ENCODE measurements around the gene TENM4. TPM values are rescaled to one million over a fixed set of nuclear protein-coding genes. Genes with fewer than 3 reads are reported as not detected.
A peak's percentile ranks its signal among the peaks of the same experiment; 100 is the strongest.

Gene TENM4
- total RNA-seq, 1 experiment from 2014 or later, result 9.9 TPM

DNA sequence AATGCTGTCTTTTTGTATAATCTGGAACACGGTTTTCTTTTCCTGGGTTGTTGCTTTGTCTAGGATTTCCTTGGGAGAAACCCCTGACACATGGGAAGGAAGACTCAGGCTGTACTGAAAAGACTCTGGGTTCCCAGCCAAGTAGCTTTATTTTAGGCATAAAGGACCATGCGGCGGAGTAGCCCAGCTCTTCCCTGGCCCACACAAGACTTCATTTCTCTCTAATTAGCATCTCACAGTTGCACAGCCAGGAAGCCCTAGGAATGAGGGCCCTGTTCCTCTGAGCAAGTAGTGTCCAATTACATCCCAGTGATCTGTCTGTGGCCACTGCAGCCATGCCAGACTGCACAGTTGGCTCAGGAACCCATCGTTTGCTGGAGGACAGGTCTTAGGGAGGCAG lies 319.5 kb downstream of the TENM4 start:
- CTCF ChIA-PET, result interaction anchor here (1.4 kb wide), 1 partner anchor 21 kb away, joined by 4 read pairs; no protein-coding TSS in a partner anchor
- intact Hi-C loops (cut with micrococcal nuclease), result no loop called here
- no peak overlapping the region for H3K27ac Mint-ChIP-seq (ENCODE audit: low read depth, unreplicated experiment)

DNA sequence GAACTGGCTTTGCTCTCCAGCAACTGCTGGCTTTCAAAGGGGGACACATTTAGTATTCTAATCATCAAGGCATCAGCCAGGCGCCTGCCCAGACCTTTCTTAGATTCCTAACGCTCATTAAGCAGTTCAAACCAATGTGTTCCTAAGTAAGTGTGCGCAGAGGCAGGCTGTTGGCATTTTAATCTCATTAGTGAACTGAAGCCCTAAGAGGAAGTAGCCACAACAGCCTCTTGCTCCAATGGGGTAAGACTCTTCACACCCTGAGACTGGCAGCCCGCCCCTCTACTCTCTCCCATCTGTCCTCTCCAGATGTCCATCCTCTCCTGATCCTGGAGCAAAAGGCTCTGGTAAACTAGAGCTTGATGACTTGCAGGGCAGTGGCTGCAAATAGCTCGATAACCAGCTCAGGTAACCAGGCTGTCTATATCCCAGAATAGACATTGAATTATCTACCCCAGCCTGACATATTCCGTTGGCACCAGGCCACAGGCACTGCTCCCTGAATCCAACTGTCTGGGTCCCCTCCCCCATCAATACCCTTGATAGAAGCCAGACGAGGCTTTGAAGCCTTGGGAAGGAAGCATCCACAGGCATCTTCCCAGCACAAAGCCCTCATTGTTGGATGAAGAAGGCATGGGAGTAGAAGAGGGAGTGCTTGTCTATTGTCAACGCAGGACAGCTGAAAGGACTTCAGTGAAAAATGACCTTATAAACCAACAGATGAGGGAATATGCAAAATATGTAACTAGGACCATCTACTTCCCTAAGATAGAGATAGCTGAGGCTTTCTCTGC lies 321.1 kb downstream of the TENM4 start:
- TF ChIP-seq, protein P1, sequence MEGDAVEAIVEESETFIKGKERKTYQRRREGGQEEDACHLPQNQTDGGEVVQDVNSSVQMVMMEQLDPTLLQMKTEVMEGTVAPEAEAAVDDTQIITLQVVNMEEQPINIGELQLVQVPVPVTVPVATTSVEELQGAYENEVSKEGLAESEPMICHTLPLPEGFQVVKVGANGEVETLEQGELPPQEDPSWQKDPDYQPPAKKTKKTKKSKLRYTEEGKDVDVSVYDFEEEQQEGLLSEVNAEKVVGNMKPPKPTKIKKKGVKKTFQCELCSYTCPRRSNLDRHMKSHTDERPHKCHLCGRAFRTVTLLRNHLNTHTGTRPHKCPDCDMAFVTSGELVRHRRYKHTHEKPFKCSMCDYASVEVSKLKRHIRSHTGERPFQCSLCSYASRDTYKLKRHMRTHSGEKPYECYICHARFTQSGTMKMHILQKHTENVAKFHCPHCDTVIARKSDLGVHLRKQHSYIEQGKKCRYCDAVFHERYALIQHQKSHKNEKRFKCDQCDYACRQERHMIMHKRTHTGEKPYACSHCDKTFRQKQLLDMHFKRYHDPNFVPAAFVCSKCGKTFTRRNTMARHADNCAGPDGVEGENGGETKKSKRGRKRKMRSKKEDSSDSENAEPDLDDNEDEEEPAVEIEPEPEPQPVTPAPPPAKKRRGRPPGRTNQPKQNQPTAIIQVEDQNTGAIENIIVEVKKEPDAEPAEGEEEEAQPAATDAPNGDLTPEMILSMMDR (IDR thresholded peaks at IDR 0.05; ENCODE audit: unreplicated experiment), result no peak
- H3K27me3 Mint-ChIP-seq (ENCODE audit: insufficient read depth, unreplicated experiment), result no peaks in the 10 kb centered on the region
- H3K9me3 Mint-ChIP-seq (ENCODE audit: unreplicated experiment), result no peaks in the 10 kb centered on the region
- no peak overlapping the region for H3K27ac Mint-ChIP-seq (ENCODE audit: low read depth, unreplicated experiment)
- no peaks in the 10 kb centered on the region for H3K36me3 Mint-ChIP-seq (ENCODE audit: insufficient read depth, unreplicated experiment)
- intact Hi-C loops (cut with micrococcal nuclease), result no loop called here
- ChIA-PET POLR2A (no interaction called here), CTCF (no interaction called here)
- no TSS peak for BruUV-seq (replicated peaks)
- DNase-seq (ENCODE audit: unreplicated experiment), result no peak
- H3K4me3 Mint-ChIP-seq (ENCODE audit: unreplicated experiment), result no peak overlapping the region
- H3K4me1 Mint-ChIP-seq (ENCODE audit: insufficient read depth, unreplicated experiment), result no peaks in the 10 kb centered on the region

More for the DNA sequence above, 319.5 kb downstream of the TENM4 start:
- TF ChIP-seq, protein P1 (IDR thresholded peaks at IDR 0.05; ENCODE audit: unreplicated experiment), result no peak
- BruUV-seq (replicated peaks), result no TSS peak
- POLR2A ChIA-PET, result interaction anchor here (1.5 kb wide), 1 partner anchor 11 kb away, joined by 3 read pairs; no protein-coding TSS in a partner anchor
- Mint-ChIP-seq H3K9me3 (ENCODE audit: unreplicated experiment) (no peaks in the 10 kb centered on the region), H3K4me3 (ENCODE audit: unreplicated experiment) (no peak overlapping the region), H3K27me3 (ENCODE audit: insufficient read depth, unreplicated experiment) (no peaks in the 10 kb centered on the region), H3K36me3 (ENCODE audit: insufficient read depth, unreplicated experiment) (no peaks in the 10 kb centered on the region), H3K4me1 (ENCODE audit: insufficient read depth, unreplicated experiment) (no peaks in the 10 kb centered on the region)
- no peak for DNase-seq (ENCODE audit: unreplicated experiment)

DNA sequence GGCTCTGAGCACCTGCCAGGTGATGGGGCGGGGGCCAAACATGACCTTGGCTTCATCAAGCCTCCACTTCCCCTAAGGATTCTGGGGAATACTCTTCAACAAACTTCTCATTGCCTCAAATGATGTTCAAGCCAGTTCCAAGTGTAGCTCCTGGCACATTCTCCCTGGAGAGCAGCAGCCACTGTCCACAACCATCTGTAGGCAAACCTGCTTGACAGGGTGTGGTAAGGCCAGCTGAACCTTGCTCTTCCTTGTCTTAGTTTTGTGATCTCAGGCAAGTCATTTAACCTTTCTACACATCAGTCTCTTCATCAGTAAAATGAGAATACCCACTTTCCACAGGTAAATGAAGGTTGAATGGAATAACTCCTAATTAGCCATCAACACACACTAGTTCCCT lies 323.3 kb downstream of the TENM4 start:
- no peak overlapping the region for H3K27ac Mint-ChIP-seq (ENCODE audit: low read depth, unreplicated experiment)
- TF ChIP-seq, protein P1 (IDR thresholded peaks at IDR 0.05; ENCODE audit: unreplicated experiment), result no peak
- intact Hi-C loops (cut with micrococcal nuclease), result no loop called here
- H3K36me3 Mint-ChIP-seq (ENCODE audit: insufficient read depth, unreplicated experiment), result no peaks in the 10 kb centered on the region
- no peaks in the 10 kb centered on the region for H3K27me3 Mint-ChIP-seq (ENCODE audit: insufficient read depth, unreplicated experiment)
- ChIA-PET CTCF (no interaction called here), POLR2A (no interaction called here)
- no peak overlapping the region for H3K4me3 Mint-ChIP-seq (ENCODE audit: unreplicated experiment)
- no peaks in the 10 kb centered on the region for H3K9me3 Mint-ChIP-seq (ENCODE audit: unreplicated experiment)
- DNase-seq (ENCODE audit: unreplicated experiment), result no peak
- no peaks in the 10 kb centered on the region for H3K4me1 Mint-ChIP-seq (ENCODE audit: insufficient read depth, unreplicated experiment)
- BruUV-seq (replicated peaks), result no TSS peak

DNA sequence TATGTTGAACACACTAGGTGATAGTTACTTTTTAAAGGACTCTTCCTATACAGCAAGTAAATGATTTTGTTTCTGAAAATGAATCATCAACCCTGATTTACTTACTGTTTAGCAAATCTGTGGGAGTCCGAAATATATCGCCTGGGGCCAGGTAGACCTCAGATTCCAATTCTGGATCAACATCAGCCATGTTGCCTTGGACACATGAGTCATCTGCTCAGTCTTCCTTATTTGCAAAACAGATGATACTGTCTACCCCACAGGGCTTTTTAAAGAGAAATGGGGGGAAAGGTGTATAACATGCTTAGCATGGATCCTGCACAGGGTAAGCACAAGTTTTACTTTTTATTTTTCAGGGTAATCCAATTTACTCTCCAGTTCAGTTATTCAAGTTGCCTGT lies 324.2 kb downstream of the TENM4 start:
- DNase-seq (ENCODE audit: unreplicated experiment), result peak; percentile 34
- BruUV-seq (replicated peaks), result no TSS peak
- H3K9me3 Mint-ChIP-seq (ENCODE audit: unreplicated experiment), result no peaks in the 10 kb centered on the region
- H3K4me1 Mint-ChIP-seq (ENCODE audit: insufficient read depth, unreplicated experiment), result no peaks in the 10 kb centered on the region
- no peaks in the 10 kb centered on the region for H3K27me3 Mint-ChIP-seq (ENCODE audit: insufficient read depth, unreplicated experiment)
- no peaks in the 10 kb centered on the region for H3K36me3 Mint-ChIP-seq (ENCODE audit: insufficient read depth, unreplicated experiment)
- no peak overlapping the region for H3K27ac Mint-ChIP-seq (ENCODE audit: low read depth, unreplicated experiment)
- H3K4me3 Mint-ChIP-seq (ENCODE audit: unreplicated experiment), result no peak overlapping the region
- CTCF ChIA-PET, result no interaction called here
- TF ChIP-seq, protein P1 (IDR thresholded peaks at IDR 0.05; ENCODE audit: unreplicated experiment), result no peak
- POLR2A ChIA-PET, result no interaction called here
- intact Hi-C loops (cut with micrococcal nuclease), result no loop called here

Measured in MCF 10A (cell line).